Vein endothelial cell (primary cell): ENCODE data around the gene GABPB1. TPM values are rescaled to one million over a fixed set of nuclear protein-coding genes. Genes with fewer than 3 reads are reported as not detected.

Experiments
- small RNA-seq: library from RNA; depleted of rRNA; stranded (forward); fragments of <200 nt; gene quantifications from one replicate; pipeline ENCODE3, GENCODE V24; 2012
- total RNA-seq: library from RNA; depleted of rRNA; stranded (reverse); fragments of >200 nt; gene quantifications from 2 replicates; pipeline ENCODE4 v1.2.3, GENCODE V29; 2012

The GABPB1 gene
- total RNA-seq = 92.1 and 96.7 TPM in 2 replicates

GRCh38 chr15:50354838-50355618 is at the start of gene GABPB1:
Gene GABPB1, minus strand, starts transcription at chr15:50355198. Its CDS starts 45,400 bp downstream, at chr15:50309798.

GRCh38 chr15:50265620-50266019 is 89.4 kb downstream of the GABPB1 start, which contains the start of gene HDC:
Gene HDC, minus strand, starts transcription at chr15:50265726. Its CDS starts 103 bp downstream, at chr15:50265623.

Small RNA genes lying within 50 kb of the gene (small RNA-seq; reads per million reads assigned to genes)
- not detected for gene RNU6-94P

Other genes starting within 250 kb of the GABPB1 start
- 0.29 and 0.33 TPM in 2 replicates for gene ATP8B4, start 236.0 kb downstream of the GABPB1 start, total RNA-seq
- gene SLC27A2, start 173.0 kb downstream of the GABPB1 start, total RNA-seq = 0.19 and 0.33 TPM in 2 replicates
- not detected in 2 replicates for gene HDC, start 89.5 kb downstream of the GABPB1 start, total RNA-seq
- 41.8 and 63.0 TPM in 2 replicates for gene USP8, start 69.2 kb upstream of the GABPB1 start, total RNA-seq
- gene USP50, start 191.5 kb upstream of the GABPB1 start, total RNA-seq = not detected in 2 replicates